Lower leg skin (tissue), 3 donors: ENCODE measurements around the gene SS18L1.

ENCODE experiments used
- CTCF ChIP-seq, 3 donors: fragments of 450-650 bp; IDR thresholded peaks; one replicate each; pipeline ENCODE4 v1.5.1; 2016; ENCODE audit warnings: antibody characterized with exemption in 3 of 3, mild to moderate bottlenecking in 3 of 3, moderate library complexity in 2 of 3
- POLR2A ChIP-seq, 2 donors: fragments of 450-650 bp; IDR thresholded peaks; one replicate each; pipeline ENCODE4 v1.6.1; 2016 to 2017; ENCODE audit warnings: antibody characterized with exemption in 2 of 2, mild to moderate bottlenecking in 1 of 2, moderate library complexity in 1 of 2

DNA sequence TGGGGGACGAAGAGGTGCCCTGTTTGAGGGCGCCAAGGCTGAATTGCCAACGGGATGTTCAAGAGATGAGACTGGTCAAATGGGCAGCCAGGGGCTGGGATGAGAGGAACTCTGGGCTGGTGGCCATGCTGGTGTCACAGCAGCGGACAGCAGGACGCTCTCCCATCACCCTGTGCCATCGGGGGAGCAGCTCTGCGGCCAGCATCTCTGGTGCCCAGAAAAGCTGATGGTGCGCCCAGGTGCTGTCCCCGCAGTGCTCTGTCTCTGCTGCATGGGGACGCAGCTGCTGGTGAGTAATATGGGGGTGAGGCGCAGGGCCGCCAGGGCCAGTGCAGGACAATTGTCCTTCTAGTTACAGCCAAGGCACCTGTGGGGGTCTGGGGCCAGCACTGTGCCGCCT is 81.5 kb downstream of the SS18L1 start:
- no peak for TF ChIP-seq POLR2A (IDR thresholded peaks at IDR 0.05)
- TF ChIP-seq CTCF (IDR thresholded peaks at IDR 0.05) = no peak
